Activated CD4-positive, CD25-positive, alpha-beta regulatory T cell treated with anti-CD3 and anti-CD28 coated beads, Interleukin-2, amount 50 U/mL, for 16 hours (primary cell): ENCODE results near the gene GIN1.
"Not testable (repeated sequence)": the region's sequence is repeated elsewhere in the genome, so short reads cannot be mapped to it uniquely, and the experiment has no call there.

ENCODE experiments used
- DNase-seq: peaks from one replicate; pipeline ENCODE4 v3.0.0-alpha.2; 2020; ENCODE audit warnings: low read depth, low spot score

Gene GIN1

GRCh38 chr5:103119765-103120606, at the start of gene GIN1, which contains the start of gene PPIP5K2:
GIN1 (minus strand) TSS chr5:103120138; CDS start chr5:103108707, 11,431 bp downstream.
PPIP5K2 (plus strand) TSS chr5:103120301; CDS start chr5:103129590, 9,289 bp downstream.
- peak; percentile 98 for DNase-seq

GRCh38 chr5:103166706-103167105, 46.8 kb upstream of the GIN1 start:
- no peak for DNase-seq

- no peak for DNase-seq
These were observed 31.2 kb upstream of the GIN1 start for GRCh38 chr5:103151156-103151555.

GRCh38 chr5:103148213-103148612, 28.3 kb upstream of the GIN1 start:
- no peak for DNase-seq

- no peak for DNase-seq
These were observed 25.3 kb upstream of the GIN1 start for GRCh38 chr5:103145196-103145595.

GRCh38 chr5:103142132-103142531, 22.2 kb upstream of the GIN1 start:
- DNase-seq = not testable (repeated sequence)

- peak; percentile 74 for DNase-seq
These were observed 19.4 kb upstream of the GIN1 start for GRCh38 chr5:103139264-103139865.

- no peak for DNase-seq
These were observed 18.3 kb upstream of the GIN1 start for GRCh38 chr5:103138202-103138690.

GRCh38 chr5:103135461-103135860, 15.5 kb upstream of the GIN1 start:
- DNase-seq = no peak

- no peak for DNase-seq
These were observed 13.3 kb upstream of the GIN1 start for GRCh38 chr5:103133231-103133630.

- DNase-seq = no peak
These were observed 12.7 kb upstream of the GIN1 start for GRCh38 chr5:103132684-103133083.

- DNase-seq = no peak
These were observed 8.3 kb upstream of the GIN1 start for GRCh38 chr5:103128202-103128601.

- DNase-seq = no peak
These were observed 7.4 kb upstream of the GIN1 start for GRCh38 chr5:103127292-103127817.

GRCh38 chr5:103126557-103126956, 6.6 kb upstream of the GIN1 start:
- no peak for DNase-seq

GRCh38 chr5:103122242-103122641, 2.3 kb upstream of the GIN1 start:
- no peak for DNase-seq

- no peak for DNase-seq
These were observed 766 bp upstream of the GIN1 start for GRCh38 chr5:103120607-103121200.

GRCh38 chr5:103119070-103119764, 721 bp downstream of the GIN1 start:
- DNase-seq = no peak

GRCh38 chr5:103117471-103117991, 2.4 kb downstream of the GIN1 start:
- DNase-seq = no peak

GRCh38 chr5:103114440-103114839, 5.5 kb downstream of the GIN1 start:
- DNase-seq = no peak

GRCh38 chr5:103112910-103113309, 7.0 kb downstream of the GIN1 start:
- DNase-seq = no peak

- no peak for DNase-seq
These were observed 8.5 kb downstream of the GIN1 start for GRCh38 chr5:103111468-103111867.
